Activated T-cell treated with anti-CD3 and anti-CD28 coated beads, Interleukin-2, amount 50 U/mL, for 24 hours (primary cell): Measurements from ENCODE around the gene CATSPER1.
A peak's percentile ranks its signal among the peaks of the same experiment; 100 is the strongest.

Experiments used
- DNase-seq: peaks from one replicate; pipeline ENCODE4 v3.0.0-alpha.2; 2020
- H3K27ac Mint-ChIP-seq: 2 replicates; pipeline ENCODE4 v1.8.0; 2020; ENCODE audit warnings: mild to moderate bottlenecking, mixed read lengths
- H3K27me3 Mint-ChIP-seq: 2 replicates; pipeline ENCODE4 v1.8.0; 2020; ENCODE audit warnings: mixed read lengths
- H3K36me3 Mint-ChIP-seq: 2 replicates; pipeline ENCODE4 v1.8.0; 2020; ENCODE audit warnings: low read depth, mixed read lengths
- H3K4me1 Mint-ChIP-seq: 2 replicates; pipeline ENCODE4 v1.8.0; 2020; ENCODE audit warnings: low read depth, mixed read lengths
- H3K4me3 Mint-ChIP-seq: 2 replicates; pipeline ENCODE4 v1.8.0; 2020; ENCODE audit warnings: mild to moderate bottlenecking, moderate library complexity, mixed read lengths
- H3K9me3 Mint-ChIP-seq: 2 replicates; pipeline ENCODE4 v1.8.0; 2020; ENCODE audit warnings: mixed read lengths

The CATSPER1 gene

GRCh38 chr11:66063900-66064299, 37.6 kb upstream of the CATSPER1 start:
- Mint-ChIP-seq H3K27me3 (no peaks in the 10 kb centered on the region), H3K27ac (peak overlapping the region; percentile 87), H3K4me1 (peaks cover 80% of the 10 kb centered on the region), H3K9me3 (no peaks in the 10 kb centered on the region), H3K4me3 (no peak overlapping the region), H3K36me3 (peaks cover 97% of the 10 kb centered on the region)
- DNase-seq: no peak

- no peaks in the 10 kb centered on the region for H3K9me3 Mint-ChIP-seq
- H3K36me3 Mint-ChIP-seq: peaks cover 97% of the 10 kb centered on the region
- H3K4me3 Mint-ChIP-seq: no peak overlapping the region
- H3K27ac Mint-ChIP-seq: peak overlapping the region; percentile 87
- no peaks in the 10 kb centered on the region for H3K27me3 Mint-ChIP-seq
- peaks cover 72% of the 10 kb centered on the region for H3K4me1 Mint-ChIP-seq
- no peak for DNase-seq
Measured at GRCh38 chr11:66062408-66062807, 36.1 kb upstream of the CATSPER1 start.

- peak overlapping the region; percentile 88 for H3K27ac Mint-ChIP-seq
- peak overlapping the region; percentile 2 for H3K4me3 Mint-ChIP-seq
- no peaks in the 10 kb centered on the region for H3K9me3 Mint-ChIP-seq
- H3K27me3 Mint-ChIP-seq: no peaks in the 10 kb centered on the region
- peaks cover 60% of the 10 kb centered on the region for H3K4me1 Mint-ChIP-seq
- peaks cover 97% of the 10 kb centered on the region for H3K36me3 Mint-ChIP-seq
- no peak for DNase-seq
Measured at GRCh38 chr11:66061268-66061667, 35.0 kb upstream of the CATSPER1 start.

- no peak overlapping the region for H3K4me3 Mint-ChIP-seq
- no peaks in the 10 kb centered on the region for H3K9me3 Mint-ChIP-seq
- peaks cover 98% of the 10 kb centered on the region for H3K36me3 Mint-ChIP-seq
Measured at GRCh38 chr11:66059966-66060680, 33.8 kb upstream of the CATSPER1 start.

GRCh38 chr11:66056501-66056900, 30.2 kb upstream of the CATSPER1 start:
- Mint-ChIP-seq H3K4me1 (peaks cover 55% of the 10 kb centered on the region), H3K27ac (peak overlapping the region; percentile 29), H3K4me3 (no peak overlapping the region), H3K27me3 (no peaks in the 10 kb centered on the region), H3K9me3 (no peaks in the 10 kb centered on the region), H3K36me3 (peaks cover 92% of the 10 kb centered on the region)
- DNase-seq: no peak

More at GRCh38 chr11:66059966-66060680, 33.8 kb upstream of the CATSPER1 start:
- peaks cover 59% of the 10 kb centered on the region for H3K4me1 Mint-ChIP-seq
- no peak for DNase-seq
- no peaks in the 10 kb centered on the region for H3K27me3 Mint-ChIP-seq
- H3K27ac Mint-ChIP-seq: peak overlapping the region; percentile 88

GRCh38 chr11:66055021-66055420, 28.7 kb upstream of the CATSPER1 start:
- DNase-seq: no peak
- H3K27ac Mint-ChIP-seq: peak overlapping the region; percentile 84
- peaks cover 51% of the 10 kb centered on the region for H3K4me1 Mint-ChIP-seq
- no peaks in the 10 kb centered on the region for H3K27me3 Mint-ChIP-seq
- no peaks in the 10 kb centered on the region for H3K9me3 Mint-ChIP-seq
- no peak overlapping the region for H3K4me3 Mint-ChIP-seq
- peaks cover 77% of the 10 kb centered on the region for H3K36me3 Mint-ChIP-seq

- Mint-ChIP-seq H3K27me3 (peaks cover 14% of the 10 kb centered on the region), H3K4me3 (peak overlapping the region; percentile 100), H3K4me1 (peaks cover 42% of the 10 kb centered on the region), H3K36me3 (peaks cover 53% of the 10 kb centered on the region), H3K9me3 (no peaks in the 10 kb centered on the region), H3K27ac (peak overlapping the region; percentile 99)
- DNase-seq: no peak
Measured at GRCh38 chr11:66052664-66052982, 26.3 kb upstream of the CATSPER1 start.

GRCh38 chr11:66051766-66052663, 25.7 kb upstream of the CATSPER1 start, which contains the start of gene SF3B2:
Gene SF3B2 (plus strand): TSS chr11:66052364. CDS start chr11:66052385, 21 bp downstream.
- peaks cover 42% of the 10 kb centered on the region for H3K4me1 Mint-ChIP-seq
- peaks cover 47% of the 10 kb centered on the region for H3K36me3 Mint-ChIP-seq
- no peaks in the 10 kb centered on the region for H3K9me3 Mint-ChIP-seq
- peak; percentile 95 for DNase-seq
- H3K27me3 Mint-ChIP-seq: peaks cover 14% of the 10 kb centered on the region
- H3K27ac Mint-ChIP-seq: peak within 1 kb of the TSS; percentile 99
- H3K4me3 Mint-ChIP-seq: peak within 1 kb of the TSS; percentile 100

- no peaks in the 10 kb centered on the region for H3K9me3 Mint-ChIP-seq
- H3K27me3 Mint-ChIP-seq: peaks cover 14% of the 10 kb centered on the region
- DNase-seq: no peak
- H3K4me3 Mint-ChIP-seq: peak overlapping the region; percentile 100
- peaks cover 42% of the 10 kb centered on the region for H3K4me1 Mint-ChIP-seq
- H3K36me3 Mint-ChIP-seq: peaks cover 41% of the 10 kb centered on the region
- H3K27ac Mint-ChIP-seq: peak overlapping the region; percentile 99
Measured at GRCh38 chr11:66051371-66051765, 25.1 kb upstream of the CATSPER1 start.

GRCh38 chr11:66050581-66051231, 24.4 kb upstream of the CATSPER1 start:
- Mint-ChIP-seq H3K4me3 (peak overlapping the region; percentile 100), H3K27me3 (peaks cover 14% of the 10 kb centered on the region), H3K36me3 (peaks cover 34% of the 10 kb centered on the region), H3K27ac (peak overlapping the region; percentile 99), H3K4me1 (peaks cover 43% of the 10 kb centered on the region), H3K9me3 (no peaks in the 10 kb centered on the region)
- no peak for DNase-seq

- Mint-ChIP-seq H3K36me3 (peaks cover 17% of the 10 kb centered on the region), H3K9me3 (no peaks in the 10 kb centered on the region), H3K4me1 (peaks cover 49% of the 10 kb centered on the region), H3K4me3 (peak within 1 kb of the TSS; percentile 35), H3K27ac (no peak within 1 kb of the TSS), H3K27me3 (peaks cover 14% of the 10 kb centered on the region)
- no peak for DNase-seq
Measured at GRCh38 chr11:66048547-66049323, 22.5 kb upstream of the CATSPER1 start, which contains the start of gene GAL3ST3. Gene GAL3ST3 (minus strand): TSS chr11:66049161. CDS start chr11:66045415, 3,746 bp downstream.

- no peaks in the 10 kb centered on the region for H3K9me3 Mint-ChIP-seq
- H3K36me3 Mint-ChIP-seq: peaks cover 7% of the 10 kb centered on the region
- DNase-seq: no peak
- H3K4me3 Mint-ChIP-seq: no peak overlapping the region
- H3K4me1 Mint-ChIP-seq: peaks cover 39% of the 10 kb centered on the region
- H3K27me3 Mint-ChIP-seq: peaks cover 14% of the 10 kb centered on the region
- no peak overlapping the region for H3K27ac Mint-ChIP-seq
Measured at GRCh38 chr11:66047541-66048365, 21.5 kb upstream of the CATSPER1 start.

- Mint-ChIP-seq H3K9me3 (no peaks in the 10 kb centered on the region), H3K4me1 (peaks cover 36% of the 10 kb centered on the region), H3K27ac (no peak overlapping the region), H3K4me3 (no peak overlapping the region), H3K27me3 (peaks cover 14% of the 10 kb centered on the region), H3K36me3 (no peaks in the 10 kb centered on the region)
- DNase-seq: no peak
Measured at GRCh38 chr11:66046901-66047300, 20.6 kb upstream of the CATSPER1 start.
